PC-3 (cell line): ENCODE data around the gene FOXP1. TPM values are rescaled to one million over a fixed set of nuclear protein-coding genes. Genes with fewer than 3 reads are reported as not detected.

Experiments used
- ATAC-seq: fragments of 200-7000 bp; cut with Tn5 transposase; 2 replicates; pipeline ENCODE4 v1.9.1; 2020; ENCODE audit warnings: mild to moderate bottlenecking, moderate library complexity
- BruUV-seq: library from RNA; stranded (reverse); fragments of 400-500 nt; replicated peaks from 2 replicates; lab custom pipeline; 2021; lab: Mats Ljungman, UMichigan
- CTCF ChIA-PET: fragments of 300-600 bp; sonication (Branson Sonifier 250); formaldehyde crosslinking; loops from one replicate; lab custom pipeline; 2022; ENCODE audit warnings: antibody characterized with exemption; lab: Charles Lee
- POLR2A ChIA-PET: fragments of 300-600 bp; sonication (Branson Sonifier 250); formaldehyde crosslinking; loops from one replicate; lab custom pipeline; 2022; ENCODE audit warnings: antibody characterized with exemption; ENCODE audit not compliant: unreplicated experiment; lab: Charles Lee
- DNase-seq: peaks from one replicate; pipeline ENCODE4 v3.0.0-alpha.2; 2015
- H2AFZ ChIP-seq: fragments of 300-600 bp; sonication (generic); 2 replicates; pipeline ENCODE4 v1.6.0; 2016; ENCODE audit warnings: antibody characterized with exemption, low read length
- H3F3A ChIP-seq: fragments of 300-600 bp; sonication (generic); one replicate; pipeline ENCODE4 v1.6.0; 2017; ENCODE audit warnings: antibody characterized with exemption, low read length, control low read depth, mild to moderate bottlenecking; ENCODE audit not compliant: unreplicated experiment
- H3K27ac ChIP-seq: fragments of 300-600 bp; sonication (generic); 2 replicates; pipeline ENCODE4 v1.5.1; 2016; ENCODE audit warnings: mild to moderate bottlenecking, low read length
- H3K27me3 ChIP-seq: fragments of 300-600 bp; sonication (generic); 2 replicates; pipeline ENCODE4 v1.6.1; 2016; ENCODE audit warnings: low read length, mixed read lengths
- H3K36me3 ChIP-seq: fragments of 300-600 bp; sonication (generic); 2 replicates; pipeline ENCODE4 v1.6.1; 2016; ENCODE audit warnings: low read depth, mixed run types, low read length, mixed read lengths
- H3K4me1 ChIP-seq: fragments of 300-600 bp; sonication (generic); 2 replicates; pipeline ENCODE4 v1.5.1; 2016; ENCODE audit warnings: low read length; ENCODE audit not compliant: insufficient read depth
- H3K4me2 ChIP-seq: fragments of 300-600 bp; sonication (generic); 2 replicates; pipeline ENCODE4 v1.6.0; 2016; ENCODE audit warnings: low read length
- H3K4me3 ChIP-seq: fragments of 300-600 bp; sonication (generic); 2 replicates; pipeline ENCODE4 v1.5.1; 2016; ENCODE audit warnings: mild to moderate bottlenecking, low read length, mixed read lengths
- H3K79me2 ChIP-seq: fragments of 300-600 bp; sonication (generic); 2 replicates; pipeline ENCODE4 v1.6.1; 2017; ENCODE audit warnings: low read length, mixed read lengths
- H3K9ac ChIP-seq: fragments of 300-600 bp; sonication (generic); 2 replicates; pipeline ENCODE4 v1.6.0; 2016; ENCODE audit warnings: mild to moderate bottlenecking, low read length
- H3K9me2 ChIP-seq: fragments of 300-600 bp; sonication (generic); replicated peaks from 2 replicates; pipeline ENCODE4 v1.6.1; 2016; ENCODE audit warnings: mixed run types, low read length, mixed read lengths
- H3K9me3 ChIP-seq: fragments of 300-600 bp; sonication (generic); 2 replicates; pipeline ENCODE4 v1.6.1; 2016; ENCODE audit warnings: low read length, mixed read lengths
- H4K20me1 ChIP-seq: fragments of 300-600 bp; sonication (generic); 2 replicates; pipeline ENCODE4 v1.6.1; 2016; ENCODE audit warnings: low read length, mixed read lengths
- EZH2 ChIP-seq: fragments of 300-600 bp; sonication (generic); IDR thresholded peaks from one replicate; pipeline ENCODE4 v1.6.1; 2017; ENCODE audit warnings: antibody characterized with exemption, mild to moderate bottlenecking, low read length; ENCODE audit not compliant: unreplicated experiment
- EZH2phosphoT487 ChIP-seq: fragments of 300-600 bp; sonication (generic); IDR thresholded peaks from 2 replicates; pipeline ENCODE4 v1.6.1; 2018; ENCODE audit warnings: mild to moderate bottlenecking, antibody characterized with exemption, low read length, borderline replicate concordance
- intact Hi-C: fragments of 100-400 bp; cut with micrococcal nuclease; formaldehyde crosslinking; loops from 2 replicates; pipeline ENCODE4 v1.9.0; 2023
- total RNA-seq: library from RNA; depleted of rRNA; stranded (reverse); fragments of >200 nt; gene quantifications from 2 replicates; pipeline ENCODE4 v1.2.3, GENCODE V29; 2014
- TF ChIP-seq, protein P1 (sequence below): fragments of 300-600 bp; sonication (generic); conservative IDR thresholded peaks from 2 replicates; pipeline ENCODE4 v1.5.1; 2017; ENCODE audit warnings: antibody characterized with exemption, low read depth, mild to moderate bottlenecking, low read length

FOXP1 gene
- total RNA-seq, 1 experiment from 2014 or later: 35.3 TPM

GRCh38 chr3:71453319-71453718, 130.2 kb downstream of the FOXP1 start:
- H3K4me2 ChIP-seq: peak overlapping the region; percentile 58
- H2AFZ ChIP-seq: no peak overlapping the region
- DNase-seq: no peak
- no TSS peak for BruUV-seq
- TF ChIP-seq EZH2phosphoT487 (no peak), EZH2 (no peak)
- TF ChIP-seq, protein P1, sequence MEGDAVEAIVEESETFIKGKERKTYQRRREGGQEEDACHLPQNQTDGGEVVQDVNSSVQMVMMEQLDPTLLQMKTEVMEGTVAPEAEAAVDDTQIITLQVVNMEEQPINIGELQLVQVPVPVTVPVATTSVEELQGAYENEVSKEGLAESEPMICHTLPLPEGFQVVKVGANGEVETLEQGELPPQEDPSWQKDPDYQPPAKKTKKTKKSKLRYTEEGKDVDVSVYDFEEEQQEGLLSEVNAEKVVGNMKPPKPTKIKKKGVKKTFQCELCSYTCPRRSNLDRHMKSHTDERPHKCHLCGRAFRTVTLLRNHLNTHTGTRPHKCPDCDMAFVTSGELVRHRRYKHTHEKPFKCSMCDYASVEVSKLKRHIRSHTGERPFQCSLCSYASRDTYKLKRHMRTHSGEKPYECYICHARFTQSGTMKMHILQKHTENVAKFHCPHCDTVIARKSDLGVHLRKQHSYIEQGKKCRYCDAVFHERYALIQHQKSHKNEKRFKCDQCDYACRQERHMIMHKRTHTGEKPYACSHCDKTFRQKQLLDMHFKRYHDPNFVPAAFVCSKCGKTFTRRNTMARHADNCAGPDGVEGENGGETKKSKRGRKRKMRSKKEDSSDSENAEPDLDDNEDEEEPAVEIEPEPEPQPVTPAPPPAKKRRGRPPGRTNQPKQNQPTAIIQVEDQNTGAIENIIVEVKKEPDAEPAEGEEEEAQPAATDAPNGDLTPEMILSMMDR: no peak
- no peaks in the 10 kb centered on the region for H3F3A ChIP-seq
- no peaks in the 10 kb centered on the region for H3K27me3 ChIP-seq
- H3K9me3 ChIP-seq: no peaks in the 10 kb centered on the region
- POLR2A ChIA-PET: no interaction called here
- peaks cover 41% of the 10 kb centered on the region for H3K4me1 ChIP-seq
- H3K79me2 ChIP-seq: no peaks in the 10 kb centered on the region
- H4K20me1 ChIP-seq: no peaks in the 10 kb centered on the region
- CTCF ChIA-PET: no interaction called here
- ATAC-seq: no peak
- intact Hi-C loops: no loop called here
- H3K4me3 ChIP-seq: no peak overlapping the region
- H3K27ac ChIP-seq: no peak overlapping the region
- H3K9me2 ChIP-seq: no peaks in the 10 kb centered on the region
- H3K36me3 ChIP-seq: no peaks in the 10 kb centered on the region
- H3K9ac ChIP-seq: no peak overlapping the region

GRCh38 chr3:71451812-71452211, 131.7 kb downstream of the FOXP1 start:
- H3K79me2 ChIP-seq: no peaks in the 10 kb centered on the region

DNA sequence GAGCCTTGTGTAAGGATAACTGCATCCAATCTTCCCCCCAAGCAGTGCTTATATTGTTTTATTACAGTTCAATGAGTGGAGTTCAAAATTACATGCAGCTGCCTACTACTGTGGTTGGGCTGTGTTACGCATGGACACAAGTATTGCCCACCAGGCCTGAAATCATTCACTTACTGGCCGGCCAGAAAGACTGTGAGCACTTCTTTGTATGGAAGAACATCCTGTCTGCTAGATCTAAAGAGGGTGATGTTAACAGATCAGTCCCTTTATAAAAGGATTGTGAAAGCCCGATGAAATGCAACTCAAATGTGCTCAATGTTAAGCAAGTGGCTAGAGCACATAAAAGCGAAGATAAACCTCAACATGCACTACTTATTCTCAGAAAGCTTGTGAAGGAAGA, 132.5 kb downstream of the FOXP1 start:
- POLR2A ChIA-PET: no interaction called here
- intact Hi-C loops: no loop called here
- Histone ChIP-seq H3K79me2 (no peaks in the 10 kb centered on the region), H2AFZ (no peak overlapping the region), H3K9ac (no peak overlapping the region), H4K20me1 (no peaks in the 10 kb centered on the region), H3F3A (no peaks in the 10 kb centered on the region), H3K4me2 (no peak overlapping the region), H3K27ac (no peak overlapping the region), H3K27me3 (no peaks in the 10 kb centered on the region), H3K9me2 (no peaks in the 10 kb centered on the region), H3K9me3 (no peaks in the 10 kb centered on the region), H3K36me3 (no peaks in the 10 kb centered on the region), H3K4me3 (no peak overlapping the region), H3K4me1 (peaks cover 27% of the 10 kb centered on the region)
- DNase-seq (no peak), ATAC-seq (no peak)
- BruUV-seq: no TSS peak
- no peak for TF ChIP-seq EZH2phosphoT487
- TF ChIP-seq, protein P1: no peak
- TF ChIP-seq EZH2: no peak
- CTCF ChIA-PET: no interaction called here

More at GRCh38 chr3:71451812-71452211, 131.7 kb downstream of the FOXP1 start:
- H3K9me2 ChIP-seq: no peaks in the 10 kb centered on the region
- TF ChIP-seq EZH2: no peak
- no peak for TF ChIP-seq EZH2phosphoT487
- TF ChIP-seq, protein P1: no peak
- ATAC-seq: no peak
- BruUV-seq: no TSS peak
- no peak overlapping the region for H3K4me2 ChIP-seq
- H3K27ac ChIP-seq: no peak overlapping the region
- ChIA-PET CTCF (no interaction called here), POLR2A (interaction anchor here (0.6 kb wide), 1 partner anchor 41 kb away, joined by 3 read pairs; no protein-coding TSS in a partner anchor)
- H3K27me3 ChIP-seq: no peaks in the 10 kb centered on the region
- no peak overlapping the region for H2AFZ ChIP-seq
- H3K9ac ChIP-seq: no peak overlapping the region
- no peak overlapping the region for H3K4me3 ChIP-seq
- peaks cover 34% of the 10 kb centered on the region for H3K4me1 ChIP-seq
- no peaks in the 10 kb centered on the region for H3K9me3 ChIP-seq
- intact Hi-C loops: no loop called here
- no peaks in the 10 kb centered on the region for H3K36me3 ChIP-seq
- DNase-seq: no peak
- no peaks in the 10 kb centered on the region for H3F3A ChIP-seq
- H4K20me1 ChIP-seq: no peaks in the 10 kb centered on the region
